ENCODE data around the gene HFE. TPM values are rescaled to one million over a fixed set of nuclear protein-coding genes. Genes with fewer than 3 reads are reported as not detected.

Gene HFE, protein sequence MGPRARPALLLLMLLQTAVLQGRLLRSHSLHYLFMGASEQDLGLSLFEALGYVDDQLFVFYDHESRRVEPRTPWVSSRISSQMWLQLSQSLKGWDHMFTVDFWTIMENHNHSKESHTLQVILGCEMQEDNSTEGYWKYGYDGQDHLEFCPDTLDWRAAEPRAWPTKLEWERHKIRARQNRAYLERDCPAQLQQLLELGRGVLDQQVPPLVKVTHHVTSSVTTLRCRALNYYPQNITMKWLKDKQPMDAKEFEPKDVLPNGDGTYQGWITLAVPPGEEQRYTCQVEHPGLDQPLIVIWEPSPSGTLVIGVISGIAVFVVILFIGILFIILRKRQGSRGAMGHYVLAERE
- total RNA-seq = 1 to 10 TPM; 4.4 to 7.8 (median 4.9) TPM
- 1 to 10 TPM; 1.6 to 6.9 (median 1.8) TPM for polyA plus RNA-seq

GRCh38 chr6:26087284-26088115 lies at the start of gene HFE:
TSS of gene HFE (plus strand) at chr6:26087429. CDS start at chr6:26087441, 12 bp downstream.
- Histone ChIP-seq H3K9me3 (no peaks in the 10 kb centered on the region), H3K4me3 (peak within 1 kb of the TSS; percentile 50 to 71 (median 57)), H3K36me3 (no peaks in the 10 kb centered on the region), H3K4me1 (peaks cover 0 to 31% (median 26%) of the 10 kb centered on the region in 4 donors), H3K27me3 (no peaks in the 10 kb centered on the region), H3K27ac (peak within 1 kb of the TSS; percentile 90 to 97 (median 92))
- TF ChIP-seq POLR2A (IDR thresholded peaks at IDR 0.05) (peak in 1 of 2 donors; percentile 14), POLR2AphosphoS5 (IDR thresholded peaks at IDR 0.05) (peak; percentile 18 to 65 (median 56)), EP300 (IDR thresholded peaks at IDR 0.05) (no peak)
- TF ChIP-seq, protein P1, sequence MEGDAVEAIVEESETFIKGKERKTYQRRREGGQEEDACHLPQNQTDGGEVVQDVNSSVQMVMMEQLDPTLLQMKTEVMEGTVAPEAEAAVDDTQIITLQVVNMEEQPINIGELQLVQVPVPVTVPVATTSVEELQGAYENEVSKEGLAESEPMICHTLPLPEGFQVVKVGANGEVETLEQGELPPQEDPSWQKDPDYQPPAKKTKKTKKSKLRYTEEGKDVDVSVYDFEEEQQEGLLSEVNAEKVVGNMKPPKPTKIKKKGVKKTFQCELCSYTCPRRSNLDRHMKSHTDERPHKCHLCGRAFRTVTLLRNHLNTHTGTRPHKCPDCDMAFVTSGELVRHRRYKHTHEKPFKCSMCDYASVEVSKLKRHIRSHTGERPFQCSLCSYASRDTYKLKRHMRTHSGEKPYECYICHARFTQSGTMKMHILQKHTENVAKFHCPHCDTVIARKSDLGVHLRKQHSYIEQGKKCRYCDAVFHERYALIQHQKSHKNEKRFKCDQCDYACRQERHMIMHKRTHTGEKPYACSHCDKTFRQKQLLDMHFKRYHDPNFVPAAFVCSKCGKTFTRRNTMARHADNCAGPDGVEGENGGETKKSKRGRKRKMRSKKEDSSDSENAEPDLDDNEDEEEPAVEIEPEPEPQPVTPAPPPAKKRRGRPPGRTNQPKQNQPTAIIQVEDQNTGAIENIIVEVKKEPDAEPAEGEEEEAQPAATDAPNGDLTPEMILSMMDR (IDR thresholded peaks at IDR 0.05) = no peak
- peak; percentile 81 for DNase-seq
- 1 to 3% methylated on average over 41 of the region's 41 CpGs for WGBS, 2 donors
- intact Hi-C loops (cut with DNase I) = loop anchor here (2.0 kb wide), 1 partner anchor 35 kb away; a partner anchor contains a TSS

DNA sequence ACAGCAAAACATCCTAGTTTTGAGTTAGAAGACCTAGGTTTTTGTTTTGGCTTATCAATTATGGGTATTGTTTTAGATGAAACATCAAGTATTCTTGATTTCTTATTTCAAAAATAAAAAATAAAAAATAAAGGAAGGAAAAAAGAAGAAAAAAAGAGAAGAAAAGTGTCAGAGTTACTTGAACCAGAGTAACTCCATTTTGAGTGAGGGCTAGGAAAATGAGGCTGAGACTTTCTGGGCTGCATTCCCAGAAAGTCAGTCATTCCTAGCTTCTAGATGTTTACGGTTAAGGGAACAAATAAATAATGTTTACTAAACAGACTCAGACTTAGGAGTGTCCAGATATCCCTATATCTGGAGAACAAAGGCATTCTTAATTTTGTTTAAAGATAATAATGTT lies 45.3 kb upstream of the HFE start:
- TF ChIP-seq, protein P1 (IDR thresholded peaks at IDR 0.05) = no peak
- no peak for TF ChIP-seq POLR2AphosphoS5 (IDR thresholded peaks at IDR 0.05)
- no peak for TF ChIP-seq EP300 (IDR thresholded peaks at IDR 0.05)
- TF ChIP-seq POLR2A (IDR thresholded peaks at IDR 0.05) = no peak
- DNase-seq = no peak
- Histone ChIP-seq H3K36me3 (no peaks in the 10 kb centered on the region), H3K9me3 (no peaks in the 10 kb centered on the region), H3K27ac (no peak overlapping the region), H3K27me3 (no peaks in the 10 kb centered on the region), H3K4me1 (peaks cover 0 to 20% (median 15%) of the 10 kb centered on the region in 4 donors), H3K4me3 (no peak overlapping the region)
- 73 to 84% methylated on average over 1 of the region's 1 CpG for WGBS, 2 donors
- intact Hi-C loops (cut with DNase I) = no loop called here

GRCh38 chr6:26043384-26044139 lies 43.7 kb upstream of the HFE start:
- TF ChIP-seq EP300 (IDR thresholded peaks at IDR 0.05) (no peak), POLR2A (IDR thresholded peaks at IDR 0.05) (peak; percentile 99), POLR2AphosphoS5 (IDR thresholded peaks at IDR 0.05) (peak; percentile 99 to 100 (median 99))
- TF ChIP-seq, protein P1 (IDR thresholded peaks at IDR 0.05) = no peak
- Histone ChIP-seq H3K27me3 (no peaks in the 10 kb centered on the region), H3K27ac (peak overlapping the region; percentile 94 to 98 (median 98)), H3K4me3 (peak overlapping the region; percentile 41 to 56 (median 54)), H3K36me3 (no peaks in the 10 kb centered on the region), H3K9me3 (no peaks in the 10 kb centered on the region), H3K4me1 (peaks cover 0 to 20% (median 15%) of the 10 kb centered on the region in 4 donors)
- intact Hi-C loops (cut with DNase I) = loop anchor here (1.0 to 2.0 kb wide), 2 partner anchors 9 to 17 kb away; a partner anchor contains a TSS
- DNase-seq = peak; percentile 93
- WGBS, 2 donors = 3 to 5% methylated on average over 32 of the region's 32 CpGs

Measured in sigmoid colon (tissue), 7 donors.